ENCODE measurements around the gene SIGLEC12.

Gene SIGLEC12

GRCh38 chr19:51501594-51502263 lies at the start of gene SIGLEC12:
Gene SIGLEC12 (minus strand): TSS chr19:51501800. CDS start chr19:51501733, 67 bp downstream.
- TF ChIP-seq CTCF (IDR thresholded peaks at IDR 0.05): no peak

- no peak for TF ChIP-seq CTCF (IDR thresholded peaks at IDR 0.05)
Measured at GRCh38 chr19:51550848-51551672, 49.5 kb upstream of the SIGLEC12 start.

- TF ChIP-seq CTCF (IDR thresholded peaks at IDR 0.05): no peak
Measured at GRCh38 chr19:51549533-51550324, 48.1 kb upstream of the SIGLEC12 start.

- TF ChIP-seq CTCF (IDR thresholded peaks at IDR 0.05): no peak
Measured at GRCh38 chr19:51548891-51549305, 47.3 kb upstream of the SIGLEC12 start.

- no peak for TF ChIP-seq CTCF (IDR thresholded peaks at IDR 0.05)
Measured at GRCh38 chr19:51548213-51548651, 46.6 kb upstream of the SIGLEC12 start.

- TF ChIP-seq CTCF (IDR thresholded peaks at IDR 0.05): no peak
Measured at GRCh38 chr19:51547397-51548212, 46.0 kb upstream of the SIGLEC12 start.

All from LNCAP (cell line).